Liver (tissue), 9 donors: Measurements from ENCODE around the gene RMRP. TPM values are rescaled to one million over a fixed set of nuclear protein-coding genes. Genes with fewer than 3 reads are reported as not detected.

Experiments
- DNase-seq: peaks from one replicate; pipeline ENCODE4 v3.0.0-alpha.2; 2017; ENCODE audit warnings: low spot score
- H3K27ac ChIP-seq, 2 donors: one replicate each; pipeline ENCODE4 v1.7.0; 2013; ENCODE audit warnings: inconsistent platforms in 2 of 2, low read length in 2 of 2, control low read depth in 1 of 2, low read depth in 1 of 2, mild to moderate bottlenecking in 1 of 2
- H3K27me3 ChIP-seq, 4 donors: one replicate each; pipeline versions ENCODE4 v1.6.1 to v1.7.0; 2013; ENCODE audit warnings: low read length in 3 of 4, inconsistent platforms in 1 of 4, mild to moderate bottlenecking in 1 of 4, moderate library complexity in 1 of 4; ENCODE audit not compliant: control insufficient read depth in 4 of 4, insufficient read depth in 4 of 4
- H3K36me3 ChIP-seq, 4 donors: one replicate each; pipeline versions ENCODE4 v1.6.1 to v1.7.0; 2013; ENCODE audit warnings: low read length in 3 of 4, mild to moderate bottlenecking in 3 of 4, low read depth in 1 of 4, moderate library complexity in 1 of 4; ENCODE audit not compliant: control insufficient read depth in 4 of 4, insufficient read depth in 3 of 4
- H3K4me1 ChIP-seq, 4 donors: one replicate each; pipeline versions ENCODE4 v1.6.1 to v1.7.0; 2013; ENCODE audit warnings: low read length in 3 of 4, mild to moderate bottlenecking in 3 of 4, moderate library complexity in 1 of 4; ENCODE audit not compliant: control insufficient read depth in 4 of 4, insufficient read depth in 4 of 4
- H3K4me3 ChIP-seq, 3 donors: one replicate each; pipeline versions ENCODE4 v1.6.1 to v1.7.0; 2013; ENCODE audit warnings: low read length in 3 of 3, control low read depth in 1 of 3, low read depth in 1 of 3, mild to moderate bottlenecking in 1 of 3
- H3K9ac ChIP-seq, 2 donors: one replicate each; pipeline ENCODE4 v1.7.0; 2013; ENCODE audit warnings: low read length in 2 of 2, mild to moderate bottlenecking in 2 of 2, moderate library complexity in 2 of 2, control low read depth in 1 of 2, low read depth in 1 of 2
- H3K9me3 ChIP-seq, 4 donors: one replicate each; pipeline versions ENCODE4 v1.6.1 to v1.7.0; 2013; ENCODE audit warnings: low read length in 3 of 4; ENCODE audit not compliant: control insufficient read depth in 4 of 4
- EGR1 ChIP-seq, 2 donors: IDR thresholded peaks; 2 replicates each; pipeline ENCODE4 v1.6.1; 2016 to 2018; ENCODE audit warnings: antibody characterized with exemption in 2 of 2, low read depth in 2 of 2
- FOXA1 ChIP-seq: IDR thresholded peaks from 2 replicates; pipeline ENCODE4 v1.6.1; 2016; ENCODE audit warnings: antibody characterized with exemption
- FOXA2 ChIP-seq: IDR thresholded peaks from 2 replicates; pipeline ENCODE4 v1.6.1; 2016; ENCODE audit warnings: antibody characterized with exemption
- GABPA ChIP-seq, 2 donors: IDR thresholded peaks in 1 of 2; conservative IDR thresholded peaks in 1 of 2; 2 replicates each; pipeline ENCODE4 v1.6.1; 2016; ENCODE audit warnings: antibody characterized with exemption in 2 of 2, mild to moderate bottlenecking in 1 of 2, moderate library complexity in 1 of 2
- HNF4A ChIP-seq, 2 donors: conservative IDR thresholded peaks; 2 replicates each; pipeline ENCODE4 v1.6.1; 2016; ENCODE audit warnings: antibody characterized with exemption in 2 of 2, mild to moderate bottlenecking in 2 of 2
- HNF4G ChIP-seq: IDR thresholded peaks from 2 replicates; pipeline ENCODE4 v1.6.1; 2016; ENCODE audit warnings: antibody characterized with exemption
- JUND ChIP-seq, 2 donors: IDR thresholded peaks; 2 replicates each; pipeline ENCODE4 v1.6.1; 2016; ENCODE audit warnings: antibody characterized with exemption in 2 of 2
- NR2F2 ChIP-seq: IDR thresholded peaks from 2 replicates; pipeline ENCODE4 v1.6.1; 2016; ENCODE audit warnings: antibody characterized with exemption
- RAD21 ChIP-seq, 2 donors: IDR thresholded peaks; 2 replicates each; pipeline ENCODE4 v1.6.1; 2016; ENCODE audit warnings: antibody characterized with exemption in 2 of 2, mild to moderate bottlenecking in 2 of 2
- RXRA ChIP-seq, 2 donors: IDR thresholded peaks; 2 replicates each; pipeline ENCODE4 v1.6.1; 2017 to 2018; ENCODE audit warnings: antibody characterized with exemption in 2 of 2, mild to moderate bottlenecking in 1 of 2
- SP1 ChIP-seq: IDR thresholded peaks from 2 replicates; pipeline ENCODE4 v1.6.1; 2018; ENCODE audit warnings: antibody characterized with exemption, mild to moderate bottlenecking
- TAF1 ChIP-seq: conservative IDR thresholded peaks from 2 replicates; pipeline ENCODE4 v1.6.1; 2016; ENCODE audit warnings: antibody characterized with exemption, mild to moderate bottlenecking
- YY1 ChIP-seq: IDR thresholded peaks from 2 replicates; pipeline ENCODE4 v1.6.1; 2016; ENCODE audit warnings: antibody characterized with exemption, mild to moderate bottlenecking
- WGBS: extraction: QIAGEN DNeasy Blood & Tissue Kit; methylation state at CpG from one replicate; pipeline ENCODE4 v1.1.7; 2013; 5-methylcytosine and 5-hydroxymethylcytosine counted together
- polyA plus RNA-seq, 2 donors: library from polyadenylated mRNA; stranded (reverse) in 1 of 2; unstranded in 1 of 2; fragments of 200-250 nt in 1 of 2; fragments of >200 nt in 1 of 2; fragmentation: Nextera tagmentation in 1 of 2; extraction: Ambion mirVana in 1 of 2; gene quantifications; one replicate each; pipeline versions ENCODE4 v1.2.1 to v1.2.3, GENCODE V29; 2013 to 2015
- total RNA-seq, 2 donors: library from RNA; depleted of rRNA; stranded (reverse); fragments of >200 nt; gene quantifications; one replicate each; pipeline ENCODE4 v1.2.3, GENCODE V29; 2014
- TF ChIP-seq, protein P1 (sequence below): IDR thresholded peaks from 2 replicates; pipeline ENCODE4 v1.6.1; 2016; ENCODE audit warnings: antibody characterized with exemption, mild to moderate bottlenecking
- TF ChIP-seq, protein P2 (sequence below): IDR thresholded peaks from 2 replicates; pipeline ENCODE4 v1.6.1; 2016; ENCODE audit warnings: antibody characterized with exemption
- TF ChIP-seq, protein P3 (sequence below): IDR thresholded peaks from 2 replicates; pipeline ENCODE4 v1.6.1; 2016; ENCODE audit warnings: antibody characterized with exemption
- TF ChIP-seq, protein P4 (sequence below): fragments of 150-350 bp; IDR thresholded peaks from 2 replicates; pipeline ENCODE4 v1.5.1; 2017; ENCODE audit warnings: improper control_type of control experiment, low read depth, low read length; ENCODE audit not compliant: missing input control
- TF ChIP-seq, protein P5 (sequence below): IDR thresholded peaks from 2 replicates; pipeline ENCODE4 v1.6.1; 2016; ENCODE audit warnings: antibody characterized with exemption
- donor health status: healthy.
- donor health status: healthy.
- donor health status: healthy.
- donor health status: healthy.
- donor health status: healthy.

The RMRP gene
- total and polyA plus RNA-seq, 4 donors = 5.3 to 67,037 (median 2,677) TPM

DNA sequence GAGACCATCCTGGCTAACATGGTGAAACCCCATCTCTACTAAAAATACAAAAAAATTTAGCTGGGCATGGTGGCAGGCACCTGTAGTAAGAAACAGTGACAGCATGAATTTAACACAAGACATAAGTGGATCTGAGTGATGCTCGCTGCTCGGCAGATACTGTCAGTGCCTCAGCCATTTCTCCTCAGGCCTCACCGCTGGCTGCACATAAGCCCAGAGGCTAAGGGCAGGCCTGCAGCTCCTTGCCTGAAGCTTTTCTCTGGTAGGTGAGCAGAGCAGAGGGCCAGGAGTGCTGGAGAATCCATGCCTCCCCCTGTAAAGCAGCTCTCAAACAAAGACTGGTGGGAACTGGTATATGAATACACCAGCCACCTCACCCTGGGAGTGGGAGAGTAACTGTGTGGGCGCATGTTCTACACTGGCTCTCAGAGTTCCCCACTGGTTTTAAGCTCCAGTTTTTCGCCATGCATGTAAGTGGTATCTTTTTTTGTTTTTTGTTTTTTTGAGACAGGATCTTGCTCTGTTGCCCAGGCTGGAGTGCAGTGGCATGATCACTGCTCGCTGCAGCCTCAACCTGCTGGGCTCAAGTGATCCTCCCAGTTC lies 29.3 kb downstream of the RMRP start (continued):
- TF ChIP-seq, protein P1, sequence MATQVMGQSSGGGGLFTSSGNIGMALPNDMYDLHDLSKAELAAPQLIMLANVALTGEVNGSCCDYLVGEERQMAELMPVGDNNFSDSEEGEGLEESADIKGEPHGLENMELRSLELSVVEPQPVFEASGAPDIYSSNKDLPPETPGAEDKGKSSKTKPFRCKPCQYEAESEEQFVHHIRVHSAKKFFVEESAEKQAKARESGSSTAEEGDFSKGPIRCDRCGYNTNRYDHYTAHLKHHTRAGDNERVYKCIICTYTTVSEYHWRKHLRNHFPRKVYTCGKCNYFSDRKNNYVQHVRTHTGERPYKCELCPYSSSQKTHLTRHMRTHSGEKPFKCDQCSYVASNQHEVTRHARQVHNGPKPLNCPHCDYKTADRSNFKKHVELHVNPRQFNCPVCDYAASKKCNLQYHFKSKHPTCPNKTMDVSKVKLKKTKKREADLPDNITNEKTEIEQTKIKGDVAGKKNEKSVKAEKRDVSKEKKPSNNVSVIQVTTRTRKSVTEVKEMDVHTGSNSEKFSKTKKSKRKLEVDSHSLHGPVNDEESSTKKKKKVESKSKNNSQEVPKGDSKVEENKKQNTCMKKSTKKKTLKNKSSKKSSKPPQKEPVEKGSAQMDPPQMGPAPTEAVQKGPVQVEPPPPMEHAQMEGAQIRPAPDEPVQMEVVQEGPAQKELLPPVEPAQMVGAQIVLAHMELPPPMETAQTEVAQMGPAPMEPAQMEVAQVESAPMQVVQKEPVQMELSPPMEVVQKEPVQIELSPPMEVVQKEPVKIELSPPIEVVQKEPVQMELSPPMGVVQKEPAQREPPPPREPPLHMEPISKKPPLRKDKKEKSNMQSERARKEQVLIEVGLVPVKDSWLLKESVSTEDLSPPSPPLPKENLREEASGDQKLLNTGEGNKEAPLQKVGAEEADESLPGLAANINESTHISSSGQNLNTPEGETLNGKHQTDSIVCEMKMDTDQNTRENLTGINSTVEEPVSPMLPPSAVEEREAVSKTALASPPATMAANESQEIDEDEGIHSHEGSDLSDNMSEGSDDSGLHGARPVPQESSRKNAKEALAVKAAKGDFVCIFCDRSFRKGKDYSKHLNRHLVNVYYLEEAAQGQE = no peak
- TF ChIP-seq FOXA2 = no peak
- TF ChIP-seq HNF4A (conservative IDR thresholded peaks at IDR 0.05) = no peak

DNA sequence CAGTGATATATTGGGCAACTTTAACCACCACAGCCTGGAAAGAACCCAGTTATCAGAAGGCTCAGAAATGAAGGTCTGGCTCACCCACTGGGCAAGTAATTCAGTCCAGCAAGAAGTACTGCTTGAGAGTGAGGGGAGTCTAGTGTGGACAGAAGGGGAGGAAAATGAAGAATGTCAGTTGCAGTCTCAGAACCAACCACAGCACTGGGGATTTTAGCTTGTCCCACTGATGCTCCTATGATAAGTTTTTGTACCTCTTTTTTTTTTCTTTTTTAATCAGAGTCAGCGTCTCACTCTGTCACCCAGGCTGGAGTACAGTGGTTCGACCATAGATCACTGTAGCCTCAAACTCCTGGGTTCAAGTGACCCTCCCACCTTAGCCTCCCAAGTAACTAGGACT lies 30.2 kb downstream of the RMRP start:
- no peak overlapping the region for H3K4me3 ChIP-seq
- no peak for DNase-seq
- no peaks in the 10 kb centered on the region for H3K36me3 ChIP-seq
- H3K27me3 ChIP-seq = no peaks in the 10 kb centered on the region
- no peaks in the 10 kb centered on the region for H3K9me3 ChIP-seq
- H3K4me1 ChIP-seq = no peaks in the 10 kb centered on the region
- H3K27ac ChIP-seq = no peak overlapping the region
- WGBS = 93% methylated on average over 2 of the region's 2 CpGs
- TF ChIP-seq, protein P2, sequence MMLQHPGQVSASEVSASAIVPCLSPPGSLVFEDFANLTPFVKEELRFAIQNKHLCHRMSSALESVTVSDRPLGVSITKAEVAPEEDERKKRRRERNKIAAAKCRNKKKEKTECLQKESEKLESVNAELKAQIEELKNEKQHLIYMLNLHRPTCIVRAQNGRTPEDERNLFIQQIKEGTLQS = no peak
- TF ChIP-seq RAD21 (IDR thresholded peaks at IDR 0.05) (no peak), YY1 (no peak), FOXA1 (no peak), JUND (IDR thresholded peaks at IDR 0.05) (no peak), GABPA (IDR thresholded peaks at IDR 0.05 in 1 of 2, conservative IDR thresholded peaks at IDR 0.05 in 1 of 2) (no peak), NR2F2 (no peak), HNF4G (no peak), RXRA (IDR thresholded peaks at IDR 0.05) (no peak), FOXA2 (no peak), HNF4A (conservative IDR thresholded peaks at IDR 0.05) (no peak), SP1 (no peak), TAF1 (no peak), EGR1 (IDR thresholded peaks at IDR 0.05; ENCODE audit: low read depth in 2 of 2) (no peak)
- TF ChIP-seq, protein P3, sequence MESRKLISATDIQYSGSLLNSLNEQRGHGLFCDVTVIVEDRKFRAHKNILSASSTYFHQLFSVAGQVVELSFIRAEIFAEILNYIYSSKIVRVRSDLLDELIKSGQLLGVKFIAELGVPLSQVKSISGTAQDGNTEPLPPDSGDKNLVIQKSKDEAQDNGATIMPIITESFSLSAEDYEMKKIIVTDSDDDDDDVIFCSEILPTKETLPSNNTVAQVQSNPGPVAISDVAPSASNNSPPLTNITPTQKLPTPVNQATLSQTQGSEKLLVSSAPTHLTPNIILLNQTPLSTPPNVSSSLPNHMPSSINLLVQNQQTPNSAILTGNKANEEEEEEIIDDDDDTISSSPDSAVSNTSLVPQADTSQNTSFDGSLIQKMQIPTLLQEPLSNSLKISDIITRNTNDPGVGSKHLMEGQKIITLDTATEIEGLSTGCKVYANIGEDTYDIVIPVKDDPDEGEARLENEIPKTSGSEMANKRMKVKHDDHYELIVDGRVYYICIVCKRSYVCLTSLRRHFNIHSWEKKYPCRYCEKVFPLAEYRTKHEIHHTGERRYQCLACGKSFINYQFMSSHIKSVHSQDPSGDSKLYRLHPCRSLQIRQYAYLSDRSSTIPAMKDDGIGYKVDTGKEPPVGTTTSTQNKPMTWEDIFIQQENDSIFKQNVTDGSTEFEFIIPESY = no peak
- TF ChIP-seq, protein P1 = no peak
- TF ChIP-seq, protein P4, sequence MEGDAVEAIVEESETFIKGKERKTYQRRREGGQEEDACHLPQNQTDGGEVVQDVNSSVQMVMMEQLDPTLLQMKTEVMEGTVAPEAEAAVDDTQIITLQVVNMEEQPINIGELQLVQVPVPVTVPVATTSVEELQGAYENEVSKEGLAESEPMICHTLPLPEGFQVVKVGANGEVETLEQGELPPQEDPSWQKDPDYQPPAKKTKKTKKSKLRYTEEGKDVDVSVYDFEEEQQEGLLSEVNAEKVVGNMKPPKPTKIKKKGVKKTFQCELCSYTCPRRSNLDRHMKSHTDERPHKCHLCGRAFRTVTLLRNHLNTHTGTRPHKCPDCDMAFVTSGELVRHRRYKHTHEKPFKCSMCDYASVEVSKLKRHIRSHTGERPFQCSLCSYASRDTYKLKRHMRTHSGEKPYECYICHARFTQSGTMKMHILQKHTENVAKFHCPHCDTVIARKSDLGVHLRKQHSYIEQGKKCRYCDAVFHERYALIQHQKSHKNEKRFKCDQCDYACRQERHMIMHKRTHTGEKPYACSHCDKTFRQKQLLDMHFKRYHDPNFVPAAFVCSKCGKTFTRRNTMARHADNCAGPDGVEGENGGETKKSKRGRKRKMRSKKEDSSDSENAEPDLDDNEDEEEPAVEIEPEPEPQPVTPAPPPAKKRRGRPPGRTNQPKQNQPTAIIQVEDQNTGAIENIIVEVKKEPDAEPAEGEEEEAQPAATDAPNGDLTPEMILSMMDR = no peak
- TF ChIP-seq, protein P5, sequence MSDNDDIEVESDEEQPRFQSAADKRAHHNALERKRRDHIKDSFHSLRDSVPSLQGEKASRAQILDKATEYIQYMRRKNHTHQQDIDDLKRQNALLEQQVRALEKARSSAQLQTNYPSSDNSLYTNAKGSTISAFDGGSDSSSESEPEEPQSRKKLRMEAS = no peak
- no peak overlapping the region for H3K9ac ChIP-seq
